ENCODE results near the gene MITF. TPM values are rescaled to one million over a fixed set of nuclear protein-coding genes. Genes with fewer than 3 reads are reported as not detected.

Gene MITF
- polyA plus RNA-seq (2013, experiment 1 of 2; ENCODE audit: insufficient read length) = 1.7 TPM
- polyA plus RNA-seq (2013, experiment 2 of 2; ENCODE audit: insufficient read length) = 2.3 TPM

- peak; percentile 92 for DNase-seq
Measured at GRCh38 chr3:69739204-69740102, at the start of gene MITF. MITF (plus strand) TSS chr3:69739464; CDS start chr3:69739598, 134 bp downstream.

- DNase-seq = no peak
Measured at GRCh38 chr3:69691860-69692259, 47.4 kb upstream of the MITF start.

GRCh38 chr3:69692761-69693160 is 46.5 kb upstream of the MITF start:
- DNase-seq = no peak

- DNase-seq = no peak
Measured at GRCh38 chr3:69695443-69695842, 43.8 kb upstream of the MITF start.

- DNase-seq = no peak
Measured at GRCh38 chr3:69695933-69696332, 43.3 kb upstream of the MITF start.

GRCh38 chr3:69696367-69696766 is 42.9 kb upstream of the MITF start:
- no peak for DNase-seq

GRCh38 chr3:69697381-69697780 is 41.9 kb upstream of the MITF start:
- DNase-seq = no peak

GRCh38 chr3:69698728-69699127 is 40.5 kb upstream of the MITF start:
- DNase-seq = no peak

GRCh38 chr3:69699183-69699582 is 40.1 kb upstream of the MITF start:
- no peak for DNase-seq

- no peak for DNase-seq
Measured at GRCh38 chr3:69700949-69701348, 38.3 kb upstream of the MITF start.

GRCh38 chr3:69710153-69710977 is 28.9 kb upstream of the MITF start:
- DNase-seq = peak; percentile 77

- no peak for DNase-seq
Measured at GRCh38 chr3:69712269-69712668, 27.0 kb upstream of the MITF start.

- no peak for DNase-seq
Measured at GRCh38 chr3:69712933-69713332, 26.3 kb upstream of the MITF start.

- no peak for DNase-seq
Measured at GRCh38 chr3:69715204-69715603, 24.1 kb upstream of the MITF start.

- DNase-seq = no peak
Measured at GRCh38 chr3:69716119-69716518, 23.1 kb upstream of the MITF start.

GRCh38 chr3:69718866-69719586 is 20.2 kb upstream of the MITF start:
- no peak for DNase-seq

GRCh38 chr3:69719587-69720122 is 19.6 kb upstream of the MITF start:
- no peak for DNase-seq

GRCh38 chr3:69720824-69721223 is 18.4 kb upstream of the MITF start:
- DNase-seq = no peak

GRCh38 chr3:69723389-69723788 is 15.9 kb upstream of the MITF start:
- no peak for DNase-seq

- DNase-seq = no peak
Measured at GRCh38 chr3:69724722-69725435, 14.4 kb upstream of the MITF start.

GRCh38 chr3:69725994-69726571 is 13.2 kb upstream of the MITF start:
- DNase-seq = no peak

Data from fibroblast of skin of back (primary cell).